GM21529 (cell line): ENCODE measurements around the gene WDR45B.

Experiments used
- ATAC-seq: cut with Tn5 transposase; IDR thresholded peaks from one replicate; pipeline ENCODE4 v1.9.1; 2021; ENCODE audit not compliant: unreplicated experiment

Gene WDR45B

DNA sequence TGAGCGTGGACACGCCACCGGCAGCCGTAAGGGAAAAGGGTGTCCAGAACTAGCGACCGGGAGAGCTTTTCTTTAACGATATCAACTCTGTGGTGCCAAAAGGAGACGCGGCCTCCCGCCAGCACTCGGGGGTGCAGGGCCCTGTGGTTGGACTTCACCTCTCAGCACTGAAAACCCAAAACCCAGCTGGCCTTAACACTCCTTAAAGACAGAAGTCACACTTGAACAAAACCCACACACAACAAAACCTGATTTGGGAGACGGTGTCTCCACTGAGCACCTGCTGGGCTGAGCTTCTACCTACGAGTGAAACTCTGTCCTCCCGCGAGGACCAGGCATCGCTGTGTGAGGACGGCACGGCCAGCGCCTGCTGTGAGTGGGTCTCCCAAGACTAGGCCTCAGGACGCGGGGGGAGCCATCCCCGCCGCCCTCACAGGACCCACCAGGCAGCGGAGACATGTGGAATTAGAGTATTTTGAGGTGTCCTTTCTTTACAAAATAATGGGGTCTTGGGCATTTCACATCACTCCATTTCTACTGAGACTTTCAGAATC lies 46.7 kb downstream of the WDR45B start:
- ATAC-seq, result no peak

DNA sequence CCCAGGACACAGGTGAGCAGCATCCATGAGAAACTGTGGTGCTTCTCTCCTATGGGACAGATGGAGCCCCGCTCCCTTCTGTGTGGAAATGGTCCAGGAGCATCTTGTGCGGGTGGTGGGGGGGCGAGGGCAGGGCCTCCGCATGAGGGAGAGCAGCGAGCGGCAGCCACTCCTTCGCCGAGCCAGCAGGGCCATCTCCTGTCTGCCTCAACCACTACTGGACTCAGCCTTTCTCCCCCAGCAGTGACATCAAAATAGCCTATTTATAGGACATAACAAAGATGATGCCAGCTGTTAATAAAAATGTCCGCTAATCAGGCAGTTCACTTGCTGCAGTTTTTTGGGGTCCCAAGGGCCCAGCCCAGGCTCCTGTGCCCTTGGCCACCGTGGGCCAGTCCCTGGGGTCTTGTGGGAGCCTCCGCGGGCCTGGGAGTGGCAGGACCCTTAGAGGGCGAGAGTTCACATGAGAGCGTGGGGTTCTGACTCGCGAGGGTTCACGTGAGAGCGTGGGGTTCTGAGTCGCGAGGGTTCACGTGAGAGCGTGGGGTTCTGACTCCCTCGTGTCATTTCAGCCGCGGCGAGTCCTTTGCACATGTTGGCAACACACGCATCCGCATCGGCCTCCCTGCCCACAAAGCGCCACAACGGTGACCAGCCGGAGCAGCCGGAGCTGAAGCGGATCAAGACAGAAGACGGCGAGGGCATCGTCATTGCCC lies 47.4 kb downstream of the WDR45B start:
- ATAC-seq, result no peak

DNA sequence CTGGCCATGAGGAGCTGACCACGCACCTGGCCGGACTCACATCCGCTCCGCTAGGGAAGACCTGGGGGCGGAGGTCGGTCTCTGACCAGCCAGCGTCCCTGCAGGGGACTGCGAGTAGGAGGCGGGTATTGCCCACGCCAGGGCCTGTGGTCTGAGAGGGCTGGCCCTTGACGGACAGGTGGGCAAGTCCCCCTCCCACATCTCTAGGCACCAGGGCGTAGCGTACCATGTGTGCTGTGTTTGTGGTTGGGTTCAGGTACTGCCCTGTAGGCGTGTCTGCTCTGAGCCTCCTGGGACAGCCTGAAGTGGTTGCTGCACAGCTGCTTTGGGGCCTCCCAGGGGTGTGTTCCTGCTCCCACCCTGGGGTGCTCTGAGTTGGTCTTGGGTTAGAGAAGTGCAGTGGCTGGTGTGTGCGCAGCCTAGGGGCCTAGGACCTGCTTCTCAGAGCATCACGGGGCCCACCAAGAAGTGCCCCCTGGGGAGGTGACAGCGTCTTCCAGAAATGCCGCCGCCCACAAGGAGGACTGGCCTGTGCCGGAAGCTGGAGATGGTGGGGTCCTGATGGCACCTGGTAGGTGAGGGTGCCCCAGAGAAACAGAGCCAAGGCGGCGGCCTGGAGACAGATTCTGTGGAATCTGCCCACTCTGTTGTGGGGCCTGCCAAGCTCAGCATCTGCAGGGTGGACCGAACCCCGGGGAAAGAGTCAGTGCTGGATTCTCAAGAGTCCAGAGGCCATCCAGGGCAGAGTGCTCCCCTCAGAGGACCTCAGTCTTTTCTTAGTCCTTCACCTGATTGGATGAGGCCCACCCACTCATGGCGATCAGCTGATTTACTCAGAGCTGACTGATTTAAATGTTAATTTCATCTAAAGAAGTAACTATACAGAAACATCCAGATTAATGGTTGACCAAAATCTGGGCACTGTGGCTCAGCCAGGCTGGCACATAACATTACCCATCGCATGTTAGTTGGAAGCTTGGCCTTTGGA lies 48.3 kb downstream of the WDR45B start:
- no peak for ATAC-seq

DNA sequence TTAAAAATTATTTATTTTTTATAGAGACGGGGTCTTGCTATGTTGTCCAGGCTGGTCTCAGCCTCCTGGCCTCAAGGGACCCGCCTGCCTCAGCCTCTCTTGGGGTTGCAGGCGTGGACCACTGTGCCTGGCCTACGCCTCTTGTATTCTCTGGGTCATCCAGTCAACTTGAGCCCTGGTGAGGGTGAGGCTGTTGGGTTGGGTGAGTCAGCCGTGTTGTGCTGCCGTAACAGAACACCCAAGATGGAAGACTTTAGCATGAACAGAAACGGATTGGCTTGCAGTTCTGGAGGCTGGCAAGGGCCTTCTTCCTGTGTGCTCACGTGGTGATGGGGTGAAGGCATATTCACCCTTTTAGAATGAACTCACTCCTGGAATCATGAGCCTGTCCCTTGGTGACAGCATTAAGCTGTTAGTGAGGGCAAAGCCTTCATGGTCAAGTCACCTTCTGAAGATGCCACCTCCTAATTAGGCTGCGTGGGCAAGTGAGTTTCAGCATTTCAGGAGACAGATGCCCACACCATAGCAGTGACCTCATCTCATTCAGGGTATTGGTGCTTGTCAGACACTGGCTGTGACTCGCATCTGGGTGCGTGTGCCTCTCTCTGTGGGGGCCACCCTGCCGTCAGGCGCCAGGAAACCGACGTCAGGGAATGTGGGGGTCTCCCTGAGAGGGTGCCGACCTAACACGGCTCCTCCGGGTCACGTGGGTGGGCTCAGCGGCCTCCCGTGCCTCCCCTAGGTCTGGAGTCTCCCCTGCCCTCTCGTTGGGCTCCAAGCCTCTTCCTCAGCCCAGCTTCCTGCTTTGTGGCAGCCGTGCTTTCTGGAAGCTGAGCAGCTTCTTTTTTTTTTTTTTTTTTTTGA lies 49.8 kb downstream of the WDR45B start:
- ATAC-seq, result no peak

- ATAC-seq, result no peak
These were observed 51.2 kb downstream of the WDR45B start for GRCh38 chr17:82596837-82597672.

GRCh38 chr17:82596296-82596695 lies 51.9 kb downstream of the WDR45B start:
- no peak for ATAC-seq

DNA sequence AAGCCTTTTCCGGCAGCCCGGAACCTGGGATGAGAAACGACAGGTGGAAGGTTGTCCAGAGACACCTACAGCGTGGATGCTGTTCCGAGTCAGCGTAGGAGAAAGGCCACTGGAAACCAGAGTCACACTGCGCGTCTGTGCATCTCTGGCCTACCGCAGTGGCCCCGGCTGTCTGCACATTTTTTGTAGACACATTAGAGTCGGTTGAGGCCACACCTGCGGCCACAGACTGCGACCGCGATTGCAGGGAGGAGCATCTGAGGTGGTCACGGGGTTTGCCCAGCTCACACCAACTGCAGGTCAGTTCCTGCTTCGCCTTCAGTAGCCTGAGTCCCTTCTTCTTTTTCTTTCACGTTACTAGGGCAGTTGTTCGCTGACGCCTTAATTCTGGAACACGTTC lies 52.4 kb downstream of the WDR45B start:
- no peak for ATAC-seq

- ATAC-seq, result no peak
These were observed 53.7 kb downstream of the WDR45B start for GRCh38 chr17:82594571-82594970.

DNA sequence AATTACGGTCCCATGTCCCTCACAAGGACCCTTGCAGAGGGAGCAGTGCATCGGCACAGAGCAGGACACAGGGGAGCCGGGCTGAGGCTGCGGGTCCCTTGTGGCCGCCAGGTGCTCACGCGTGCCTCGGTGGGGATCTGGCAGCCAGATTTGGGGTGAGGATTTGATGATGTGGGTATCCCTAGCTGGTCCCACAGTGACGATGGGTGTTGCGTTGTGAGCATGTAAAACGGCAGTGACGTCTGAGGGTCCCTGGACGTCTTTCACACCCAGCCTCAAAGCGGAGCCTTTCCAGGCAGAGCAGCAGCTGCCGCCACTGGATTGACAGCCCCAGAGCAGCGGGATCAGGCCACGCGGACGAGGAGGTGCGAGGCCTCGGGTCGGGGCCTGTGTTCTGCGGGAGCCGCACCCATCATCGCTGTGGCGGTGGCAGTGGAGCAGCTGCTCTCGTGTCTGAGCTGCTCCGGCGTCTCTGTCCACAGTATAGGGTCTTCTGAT lies 54.6 kb downstream of the WDR45B start:
- ATAC-seq, result no peak

- ATAC-seq, result no peak
These were observed 55.3 kb downstream of the WDR45B start for GRCh38 chr17:82592767-82593589.

- no peak for ATAC-seq
These were observed 55.9 kb downstream of the WDR45B start for GRCh38 chr17:82592289-82592766.

DNA sequence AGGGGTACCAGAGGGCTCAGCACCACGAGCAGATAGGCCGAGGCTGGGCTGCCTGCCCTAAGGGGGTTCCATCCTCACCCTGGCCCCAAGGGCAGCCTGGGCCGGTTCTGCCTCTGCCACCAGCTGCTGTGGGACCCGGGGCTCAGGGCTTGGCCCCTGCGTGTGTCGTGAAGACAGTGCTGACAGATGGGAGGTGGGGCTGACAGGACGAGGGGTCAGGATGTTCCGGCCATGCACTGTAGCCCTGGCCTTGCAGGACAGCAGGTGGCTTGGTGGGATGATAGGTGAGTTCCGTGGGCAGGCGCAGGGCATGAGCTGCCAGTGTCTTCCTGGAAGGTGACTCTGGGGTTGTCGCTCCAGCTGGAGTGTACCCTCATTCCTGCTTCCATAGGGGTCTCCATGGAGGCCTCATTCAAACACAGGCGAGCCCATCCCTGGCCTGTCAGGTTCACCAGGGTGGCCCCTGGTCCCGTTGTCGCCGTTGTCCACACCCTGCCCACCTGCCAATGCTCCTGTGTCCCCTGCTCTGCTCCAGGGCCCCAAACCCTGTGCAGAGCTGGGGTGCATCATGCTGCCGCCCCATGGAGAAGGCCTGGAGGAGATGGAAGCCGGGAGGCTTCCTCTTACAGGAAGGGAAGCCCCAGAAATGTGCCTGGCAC lies 57.2 kb downstream of the WDR45B start:
- no peak for ATAC-seq

GRCh38 chr17:82590216-82590615 lies 58.0 kb downstream of the WDR45B start:
- no peak for ATAC-seq

DNA sequence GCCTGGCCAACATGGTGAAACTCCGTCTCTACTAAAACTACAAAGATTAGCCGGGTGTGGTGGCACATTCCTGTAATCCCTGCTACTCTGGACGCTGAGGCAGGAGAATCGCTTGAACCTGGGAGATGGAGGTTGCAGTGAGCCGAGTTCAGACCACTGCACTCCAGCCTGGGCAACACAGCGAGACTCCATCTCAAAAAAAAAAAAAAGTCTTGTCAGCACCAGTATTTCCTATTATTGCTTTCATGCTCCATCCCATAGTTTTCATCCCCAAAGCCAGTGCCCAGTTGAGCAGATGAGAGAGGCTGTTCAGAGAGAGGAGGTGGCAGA lies 58.4 kb downstream of the WDR45B start:
- no peak for ATAC-seq

GRCh38 chr17:82588266-82589175 lies 59.7 kb downstream of the WDR45B start:
- ATAC-seq, result no peak

- ATAC-seq, result no peak
These were observed 60.8 kb downstream of the WDR45B start for GRCh38 chr17:82587234-82588086.
